GM19468 (cell line): Measurements from ENCODE around the gene USB1.

ENCODE experiments used
- ATAC-seq: cut with Tn5 transposase; IDR thresholded peaks from one replicate; pipeline ENCODE4 v1.9.1; 2021; ENCODE audit warnings: mild to moderate bottlenecking, moderate library complexity, moderate number of reproducible peaks; ENCODE audit not compliant: unreplicated experiment; ENCODE audit errors: extremely low read depth

USB1 gene

GRCh38 chr16:58029410-58029809 is 28.2 kb downstream of the USB1 start:
- no peak for ATAC-seq

DNA sequence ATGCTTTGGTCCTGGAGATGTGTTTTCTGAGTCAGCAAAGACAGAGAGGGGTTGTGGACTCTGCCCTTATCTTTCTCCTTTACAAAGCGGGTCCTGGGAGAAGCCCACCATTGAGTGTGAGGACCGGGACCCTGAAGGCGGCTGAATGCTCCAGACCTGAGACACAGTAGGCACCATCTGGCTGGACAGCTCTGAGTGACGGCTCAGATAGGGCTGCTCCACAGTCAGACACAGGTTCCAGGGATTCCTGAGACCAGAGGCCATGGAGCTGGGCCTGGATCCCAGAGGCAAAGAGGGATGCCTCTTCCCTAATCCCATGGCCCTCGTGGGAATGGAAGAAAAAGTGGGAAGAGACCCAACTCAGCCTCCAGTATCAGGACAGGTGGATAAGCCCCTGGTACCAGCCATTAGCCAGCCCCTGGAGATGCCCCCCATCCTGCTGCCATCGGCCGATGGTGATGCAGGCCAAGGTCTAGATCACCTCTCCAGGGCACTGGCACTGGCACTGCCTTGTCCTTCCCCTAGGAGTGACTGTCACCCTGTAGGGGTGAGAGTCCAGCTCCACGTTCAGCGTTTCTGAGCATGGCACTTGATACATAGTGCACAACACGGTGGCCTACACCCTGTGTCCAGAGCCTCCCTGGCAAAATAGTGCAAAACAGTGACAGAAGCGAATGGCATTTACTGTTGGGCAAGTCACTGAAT is 29.1 kb downstream of the USB1 start:
- ATAC-seq: no peak

DNA sequence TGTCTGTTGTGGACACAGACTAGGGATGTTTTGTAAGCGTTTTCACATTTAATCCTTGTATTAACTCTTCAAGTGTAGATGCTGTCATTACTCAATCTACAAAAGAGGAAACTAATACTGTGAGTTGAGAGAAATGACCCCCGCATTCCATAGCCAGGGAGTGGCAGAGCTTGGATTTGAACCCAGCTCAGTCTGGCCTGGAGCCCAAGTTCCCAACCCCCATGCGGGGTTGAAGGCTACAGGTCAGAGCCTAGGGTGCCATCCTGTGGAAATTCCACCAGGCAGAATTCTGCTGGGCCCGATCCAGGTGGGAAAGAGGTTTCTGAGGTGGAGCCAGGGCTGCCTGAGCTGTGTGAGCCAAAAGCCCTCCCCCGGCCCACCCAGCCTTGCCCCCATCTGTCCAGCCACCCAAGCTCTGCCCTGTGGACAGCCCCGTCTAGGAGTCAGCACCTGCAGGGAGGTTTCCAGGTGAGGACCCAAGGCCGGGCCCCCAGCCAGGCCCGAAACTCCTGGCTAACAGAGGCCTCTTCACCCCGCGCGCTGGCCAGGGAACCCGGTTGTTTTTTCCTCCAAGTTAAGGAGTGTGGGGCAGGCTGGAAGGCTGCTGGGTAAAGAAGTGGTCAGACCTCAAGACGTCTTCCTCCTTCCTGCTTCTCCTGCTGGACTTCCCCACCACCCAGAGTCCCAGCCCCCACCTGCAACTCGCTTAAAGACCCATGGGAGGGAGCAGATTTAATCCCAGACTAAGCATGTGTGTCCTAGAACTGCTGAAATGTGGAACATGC is 30.0 kb downstream of the USB1 start:
- no peak for ATAC-seq

DNA sequence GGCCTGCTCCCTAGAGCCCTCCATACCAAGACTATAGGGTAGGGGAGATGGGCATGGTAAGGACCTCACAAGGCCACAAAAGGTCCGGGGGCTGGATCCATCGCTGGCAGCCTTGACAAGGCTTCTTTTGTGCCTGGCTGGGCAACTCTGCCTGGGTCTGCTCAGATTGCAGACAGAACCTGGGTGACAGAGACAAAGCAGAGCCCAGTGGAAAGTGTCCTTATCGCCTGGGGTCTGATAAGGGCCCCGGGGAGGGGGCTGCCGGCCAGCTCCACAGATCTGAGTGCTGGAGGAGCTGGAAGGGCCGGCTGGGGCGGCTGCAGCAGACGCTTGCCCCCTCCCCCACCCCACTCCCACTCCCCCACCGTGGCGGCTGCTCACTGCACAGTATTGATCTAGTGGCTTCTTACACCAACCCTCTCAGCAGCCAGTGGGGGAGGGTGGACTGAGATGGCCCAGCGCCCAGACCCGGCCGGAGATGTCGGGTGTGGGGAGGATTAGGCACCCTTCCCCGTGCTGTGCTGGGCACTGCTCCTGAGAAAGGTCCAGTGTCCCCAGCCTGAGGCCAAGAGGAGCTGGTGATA is 31.6 kb downstream of the USB1 start:
- no peak for ATAC-seq

GRCh38 chr16:58034128-58034685 is 33.0 kb downstream of the USB1 start:
- ATAC-seq: no peak

- no peak for ATAC-seq
Measured at GRCh38 chr16:58034774-58035173, 33.6 kb downstream of the USB1 start.

DNA sequence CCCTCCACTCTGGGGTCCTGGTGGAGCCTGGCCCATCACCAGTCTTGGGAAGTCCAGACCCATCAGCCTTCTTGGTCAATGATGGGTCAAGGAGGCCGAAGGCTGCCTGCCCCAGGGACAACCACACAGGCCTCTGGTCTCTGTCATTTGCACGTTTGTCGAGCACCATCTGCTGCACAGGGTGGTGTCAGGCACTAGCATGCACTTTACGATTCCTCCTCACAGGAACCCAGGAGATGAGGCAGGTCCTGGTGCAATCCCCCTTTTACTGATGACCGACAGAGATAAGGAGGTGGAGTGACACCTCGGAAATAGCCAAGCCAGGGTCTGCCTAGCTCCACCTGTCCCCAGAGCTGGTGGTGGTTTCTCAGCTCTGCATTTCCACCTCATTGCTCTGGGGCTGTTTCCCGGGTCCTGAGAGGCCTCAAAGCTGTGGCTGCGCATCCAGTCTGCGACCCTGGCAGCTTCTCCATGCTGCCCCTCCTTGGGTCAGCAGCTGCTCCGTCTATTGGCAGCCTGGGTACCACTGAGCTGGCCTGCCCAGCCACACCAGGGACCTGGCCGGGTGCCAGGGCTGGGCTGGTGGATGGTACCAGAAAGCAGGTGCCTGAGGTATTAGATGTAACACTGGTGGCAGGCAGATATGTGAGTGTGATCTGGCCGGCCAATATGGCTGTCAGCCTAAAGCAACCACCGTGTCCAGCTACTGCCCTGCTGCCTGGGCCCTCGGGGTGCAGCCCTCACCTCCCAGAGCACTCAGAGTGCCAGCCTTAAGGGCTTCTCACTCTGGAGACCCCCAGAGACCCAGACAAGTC is 34.4 kb downstream of the USB1 start:
- ATAC-seq: no peak

- ATAC-seq: no peak
Measured at GRCh38 chr16:58036943-58037342, 35.7 kb downstream of the USB1 start.

- no peak for ATAC-seq
Measured at GRCh38 chr16:58037365-58038057, 36.3 kb downstream of the USB1 start.

- ATAC-seq: no peak
Measured at GRCh38 chr16:58038219-58038641, 37.0 kb downstream of the USB1 start.

- ATAC-seq: no peak
Measured at GRCh38 chr16:58039829-58040495, 38.8 kb downstream of the USB1 start.

DNA sequence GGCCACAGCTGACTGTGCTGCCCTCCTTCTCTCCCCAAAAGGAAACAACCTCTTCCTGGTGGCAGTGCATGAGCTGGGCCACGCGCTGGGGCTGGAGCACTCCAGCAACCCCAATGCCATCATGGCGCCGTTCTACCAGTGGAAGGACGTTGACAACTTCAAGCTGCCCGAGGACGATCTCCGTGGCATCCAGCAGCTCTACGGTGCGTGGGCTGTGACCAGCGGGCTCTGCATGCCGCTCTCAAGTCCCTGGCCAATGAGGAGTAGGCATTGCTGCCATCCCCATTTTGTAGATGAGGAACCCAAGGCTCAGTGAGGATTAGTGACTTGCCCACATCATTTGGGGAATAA is 39.3 kb downstream of the USB1 start:
- no peak for ATAC-seq

GRCh38 chr16:58040945-58041627 is 39.9 kb downstream of the USB1 start:
- no peak for ATAC-seq

DNA sequence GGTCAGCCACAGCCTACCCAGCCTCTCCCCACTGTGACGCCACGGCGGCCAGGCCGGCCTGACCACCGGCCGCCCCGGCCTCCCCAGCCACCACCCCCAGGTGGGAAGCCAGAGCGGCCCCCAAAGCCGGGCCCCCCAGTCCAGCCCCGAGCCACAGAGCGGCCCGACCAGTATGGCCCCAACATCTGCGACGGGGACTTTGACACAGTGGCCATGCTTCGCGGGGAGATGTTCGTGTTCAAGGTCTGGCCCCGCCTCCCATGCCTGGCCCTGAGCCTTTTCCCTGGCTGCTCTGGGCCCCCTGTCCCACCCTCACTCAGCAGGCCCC is 40.4 kb downstream of the USB1 start:
- no peak for ATAC-seq

DNA sequence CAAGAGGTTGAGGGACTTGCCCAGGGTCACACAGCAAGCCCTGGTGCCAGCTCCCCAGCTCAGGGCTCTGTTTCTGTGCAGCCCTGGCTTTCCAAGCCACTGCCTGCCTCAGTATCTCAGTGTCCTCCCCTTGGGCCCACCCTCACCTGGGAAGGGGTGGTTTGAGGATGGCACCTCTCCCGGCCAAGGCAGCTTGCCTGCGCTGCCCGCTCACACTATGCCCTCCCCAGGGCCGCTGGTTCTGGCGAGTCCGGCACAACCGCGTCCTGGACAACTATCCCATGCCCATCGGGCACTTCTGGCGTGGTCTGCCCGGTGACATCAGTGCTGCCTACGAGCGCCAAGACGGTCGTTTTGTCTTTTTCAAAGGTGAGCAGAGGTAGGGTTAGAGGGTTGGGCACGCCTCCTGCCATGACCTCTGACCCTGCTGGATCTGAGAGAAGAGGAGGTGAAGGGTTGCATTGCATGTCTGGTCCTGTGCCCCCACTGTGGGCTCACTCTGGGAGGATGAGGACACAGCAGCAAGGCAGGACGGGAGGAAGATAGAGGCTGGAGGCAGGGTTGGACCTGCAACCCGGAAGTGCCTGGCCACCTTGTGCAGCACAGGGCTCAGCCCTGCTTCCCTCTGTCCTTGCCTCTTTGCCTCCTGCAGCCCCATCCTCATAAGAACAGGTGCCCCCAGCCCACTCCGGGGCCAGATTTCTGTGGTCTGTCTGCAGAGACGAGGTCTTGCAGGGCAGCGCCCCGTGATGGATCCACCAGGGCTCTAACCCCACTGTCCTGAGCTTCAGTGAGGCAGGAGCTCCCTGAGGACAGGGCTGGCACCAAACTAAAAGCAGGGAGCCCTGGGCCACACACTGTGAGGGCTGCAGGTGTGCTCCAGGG is 41.0 kb downstream of the USB1 start:
- ATAC-seq: no peak

GRCh38 chr16:58042886-58043515 is 41.8 kb downstream of the USB1 start:
- ATAC-seq: no peak

DNA sequence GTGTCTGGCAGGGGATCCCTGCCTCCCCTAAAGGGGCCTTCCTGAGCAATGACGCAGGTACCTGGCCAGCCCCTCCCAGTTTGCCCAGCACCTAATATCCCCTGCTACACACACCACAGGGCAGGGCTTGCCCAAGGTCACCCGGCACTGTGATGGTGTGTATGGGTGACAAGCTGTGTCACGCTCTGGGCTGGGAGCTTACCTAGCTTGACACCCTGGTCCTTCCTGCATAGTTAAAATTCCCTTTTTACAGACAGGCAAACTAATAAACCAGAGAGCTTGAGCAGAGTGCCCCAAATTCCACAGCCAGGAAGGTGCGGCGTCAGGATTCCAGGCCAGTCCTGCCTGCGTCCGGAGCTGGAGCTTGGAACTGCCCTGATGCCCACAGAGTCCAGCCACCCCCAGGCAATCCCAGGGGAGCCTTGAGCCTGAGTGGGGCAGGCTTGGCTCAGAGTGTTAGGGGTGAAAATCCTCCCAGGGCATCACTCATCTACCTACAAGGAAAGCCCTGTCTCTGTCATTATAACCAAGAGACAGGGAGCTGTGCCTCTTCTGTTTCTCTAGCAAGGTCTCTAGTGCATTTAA is 42.5 kb downstream of the USB1 start:
- no peak for ATAC-seq
